Germinal center (tissue), 1 donor: ENCODE results near the gene USH1C.
A peak's percentile ranks its signal among the peaks of the same experiment; 100 is the strongest.

Source experiments
- DNase-seq: peaks from one replicate; pipeline ENCODE4 v3.0.0; 2012; ENCODE audit warnings: mixed read lengths, low spot score

The USH1C gene

DNA sequence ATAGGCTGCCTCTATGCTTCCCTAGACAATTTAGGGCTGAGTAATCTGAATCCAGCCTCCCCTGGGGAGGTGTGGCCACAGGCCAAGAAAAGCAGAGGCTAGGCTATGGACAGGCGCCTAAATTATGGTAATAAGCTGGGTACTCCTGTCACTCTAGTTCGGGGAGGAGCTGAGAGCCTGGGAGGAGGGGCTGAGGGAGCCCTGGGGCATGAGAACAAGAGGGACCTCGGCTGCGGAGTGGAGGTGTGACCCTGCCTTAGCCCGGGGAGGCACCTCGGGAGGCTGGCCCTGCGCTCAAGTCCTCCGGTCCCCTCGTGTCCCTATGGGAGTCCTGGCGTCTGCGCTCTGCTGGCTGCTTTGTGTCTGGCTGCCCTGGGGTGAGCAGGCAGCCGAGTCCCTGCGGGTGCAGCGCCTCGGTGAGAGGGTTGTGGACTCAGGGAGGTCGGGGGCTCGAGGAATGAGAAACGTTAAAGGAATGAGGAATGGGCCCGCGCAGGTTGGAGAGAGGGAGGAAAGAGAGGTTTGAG lies 2.9 kb upstream of the USH1C start, which contains the start of gene OTOG:
OTOG (plus strand) TSS at position 209 of the 527 bp plus-strand sequence; CDS start at position 323, 114 bp downstream.
- DNase-seq, result no peak

DNA sequence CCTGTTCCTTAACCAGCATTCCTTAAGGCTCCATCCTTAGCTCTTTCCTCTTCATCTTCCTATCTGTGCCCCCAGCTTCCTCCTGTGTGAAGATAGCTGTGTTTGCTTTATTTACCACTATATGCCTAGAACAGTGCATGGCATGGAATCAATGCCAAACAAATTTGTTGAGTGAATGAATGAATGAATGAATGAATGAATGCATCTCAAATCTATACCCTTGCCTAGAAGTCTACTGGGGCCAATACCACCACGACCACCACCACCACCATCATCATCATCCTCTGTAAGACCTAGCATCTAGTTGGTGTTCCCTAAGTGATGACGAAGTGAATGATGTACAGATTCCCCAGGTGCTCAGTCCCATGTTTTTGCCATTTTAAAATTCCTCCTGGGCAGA lies 2.0 kb upstream of the USH1C start:
- no peak for DNase-seq

DNA sequence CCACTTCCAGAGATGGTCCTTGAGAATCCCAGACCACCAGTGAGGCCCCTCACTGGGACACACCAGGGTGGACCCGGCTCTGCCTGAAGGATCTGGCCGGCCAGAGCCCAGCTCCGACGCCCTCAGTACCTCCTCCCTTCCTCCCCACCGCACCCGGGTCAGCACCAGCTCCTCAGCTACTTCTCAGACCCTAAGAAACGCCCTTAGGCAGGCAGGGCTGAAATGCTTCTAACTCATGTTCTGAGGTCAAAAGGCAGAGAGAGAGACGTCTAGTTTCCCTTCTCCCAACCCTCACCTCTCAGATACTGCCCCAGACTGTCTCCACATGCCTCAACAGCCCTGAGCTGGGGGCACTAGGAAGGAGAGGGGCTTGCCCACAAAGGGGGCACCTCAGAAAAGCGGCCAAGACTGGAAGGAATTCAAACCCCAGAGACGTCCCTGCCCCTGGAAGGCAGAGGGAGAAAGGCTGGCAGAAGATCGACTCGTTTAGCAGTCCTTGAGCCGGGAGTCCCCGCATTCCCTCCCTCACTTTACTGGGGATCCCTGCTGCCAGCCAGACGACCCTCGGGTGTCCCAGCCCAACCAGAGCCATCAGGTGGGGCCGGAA lies 539 bp downstream of the USH1C start:
- DNase-seq, result no peak

DNA sequence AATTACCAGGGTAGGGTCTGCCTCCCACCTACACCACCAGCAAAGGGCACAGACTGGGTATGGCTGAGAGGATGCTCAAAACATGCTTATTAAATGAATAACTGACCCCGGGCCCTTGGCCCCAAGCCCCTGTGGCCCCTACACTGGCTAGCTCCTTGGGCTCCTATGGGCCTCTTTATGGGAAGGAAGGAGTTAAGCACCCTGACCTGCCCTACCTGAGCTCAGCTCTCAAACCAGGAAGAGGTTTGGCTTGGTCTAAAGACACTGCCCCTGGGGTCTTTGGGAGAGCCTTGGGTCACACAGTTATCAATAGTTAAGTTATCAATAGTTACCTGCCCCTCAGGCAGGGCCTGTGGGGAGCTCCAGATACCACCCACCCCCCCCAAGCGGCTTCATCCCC lies 1.2 kb downstream of the USH1C start:
- no peak for DNase-seq

DNA sequence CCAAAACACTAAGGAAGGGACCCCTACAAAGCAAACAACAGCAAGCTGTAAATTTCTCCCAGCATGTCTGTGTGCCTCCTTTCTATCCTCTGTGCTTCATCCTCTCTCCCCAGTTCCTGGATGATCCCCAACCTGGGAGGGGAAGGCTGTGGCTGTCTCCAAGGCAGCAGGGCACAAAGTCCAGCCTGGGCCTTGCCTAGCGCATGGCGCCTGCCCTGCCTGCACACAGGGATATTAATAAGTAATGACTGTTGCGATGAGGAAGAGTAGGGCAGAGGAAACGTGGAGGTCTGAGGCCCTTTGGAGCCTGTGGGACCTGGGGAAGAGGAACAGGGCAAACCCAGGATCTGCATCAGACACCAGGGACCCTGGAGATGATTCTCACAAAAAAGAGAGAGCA lies 2.0 kb downstream of the USH1C start:
- DNase-seq, result no peak

DNA sequence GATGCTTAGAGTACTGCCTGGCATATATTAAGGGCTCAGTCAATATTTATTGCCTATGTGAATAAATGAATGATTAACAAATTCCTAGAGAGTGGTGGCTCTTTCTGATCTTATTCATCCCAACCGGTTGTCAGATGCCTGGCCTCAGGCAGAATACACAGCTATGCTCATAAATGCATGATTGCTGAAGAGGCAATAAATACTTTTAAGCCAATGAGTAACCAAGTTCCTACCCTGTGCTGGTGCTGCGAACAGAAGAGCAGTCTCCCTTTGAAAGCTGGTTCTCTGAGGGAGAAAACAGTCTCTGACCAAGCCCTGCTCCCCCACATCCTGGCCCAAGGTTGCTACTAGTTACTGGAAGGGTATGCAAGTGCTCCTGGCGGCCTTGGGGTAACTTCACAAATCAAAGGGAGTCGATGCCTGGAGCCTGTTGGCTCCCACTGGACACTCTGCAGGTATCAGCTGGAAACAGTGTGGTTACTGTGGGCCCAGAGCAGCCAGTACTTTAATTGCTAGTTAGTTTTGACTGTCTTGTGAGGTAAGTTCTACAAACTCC lies 2.8 kb downstream of the USH1C start:
- no peak for DNase-seq

DNA sequence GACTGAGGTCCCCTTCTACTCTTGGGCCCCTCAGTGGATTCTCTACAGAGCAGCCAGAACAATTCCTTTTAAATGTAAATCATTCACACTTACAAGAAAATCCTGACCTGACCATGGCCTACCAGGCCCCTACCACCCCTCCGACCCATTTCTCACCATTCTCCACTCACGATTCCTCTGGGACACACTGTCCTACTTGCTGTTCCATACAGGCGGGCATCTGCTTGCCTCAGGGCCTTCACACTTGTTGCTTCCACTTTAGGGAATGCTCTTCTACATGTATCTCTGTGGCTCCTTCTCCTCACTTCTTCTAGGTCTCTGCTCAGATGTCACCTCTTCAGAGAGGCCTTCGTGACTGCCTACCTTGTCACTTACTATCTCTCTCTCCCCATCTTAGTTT lies 3.4 kb downstream of the USH1C start:
- no peak for DNase-seq

DNA sequence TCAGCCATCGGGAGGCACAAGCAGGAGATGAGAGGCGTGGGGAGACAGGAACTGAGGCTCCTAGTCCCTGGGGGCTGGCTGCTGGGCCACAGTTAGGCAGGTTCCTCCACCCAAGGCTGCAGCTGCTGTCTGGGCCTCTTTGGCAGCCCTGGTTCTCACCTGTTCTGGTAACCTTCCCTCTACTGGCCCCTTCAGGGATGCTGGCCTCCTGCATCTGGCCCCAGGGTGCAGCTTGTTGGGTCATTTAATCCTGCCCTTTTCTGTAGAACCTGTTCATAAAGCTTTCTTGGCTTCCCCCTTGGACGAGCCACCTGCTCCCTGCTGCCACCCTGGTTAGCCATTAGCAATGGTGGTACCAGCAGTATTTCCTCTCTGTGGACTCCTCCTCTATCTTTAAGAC lies 5.5 kb downstream of the USH1C start:
- DNase-seq, result no peak

DNA sequence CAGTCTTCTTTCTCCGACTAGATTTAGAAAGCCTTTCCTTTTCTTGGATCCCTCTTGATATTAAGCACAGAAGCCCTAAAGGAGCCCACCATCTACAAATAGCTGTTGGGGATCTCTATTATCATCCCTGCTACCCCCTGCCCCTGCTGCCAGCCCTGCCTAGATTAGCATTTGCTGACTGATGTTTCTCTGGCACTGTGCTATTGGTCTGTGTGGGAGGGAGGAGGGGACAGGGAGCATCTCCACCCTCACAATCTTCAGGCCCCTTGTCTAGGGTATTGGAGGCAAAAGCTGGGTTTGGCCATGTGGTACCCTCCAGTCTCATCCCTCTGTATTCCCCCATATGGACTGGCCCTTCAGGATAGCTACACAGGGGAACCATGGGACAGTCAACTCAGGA lies 6.2 kb downstream of the USH1C start:
- DNase-seq, result no peak

DNA sequence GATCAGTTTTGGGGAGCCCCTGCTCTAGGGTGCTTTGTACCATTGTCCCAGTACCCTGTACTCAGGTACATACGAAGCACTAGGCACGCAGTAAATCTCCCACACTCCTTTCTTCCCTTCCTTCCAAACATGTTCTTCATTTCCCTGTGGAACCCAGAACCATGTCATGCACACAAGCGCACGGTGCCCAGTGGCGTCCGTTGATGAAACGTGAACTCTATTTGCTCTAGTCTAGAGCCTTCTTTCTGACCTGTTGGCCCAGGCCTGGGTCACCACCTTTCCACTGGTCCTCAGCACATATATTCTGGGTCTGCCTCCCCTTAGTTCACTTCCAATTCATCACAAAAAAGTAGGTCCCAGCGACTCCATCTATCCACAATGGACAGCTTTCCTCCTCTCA lies 7.0 kb downstream of the USH1C start:
- no peak for DNase-seq

DNA sequence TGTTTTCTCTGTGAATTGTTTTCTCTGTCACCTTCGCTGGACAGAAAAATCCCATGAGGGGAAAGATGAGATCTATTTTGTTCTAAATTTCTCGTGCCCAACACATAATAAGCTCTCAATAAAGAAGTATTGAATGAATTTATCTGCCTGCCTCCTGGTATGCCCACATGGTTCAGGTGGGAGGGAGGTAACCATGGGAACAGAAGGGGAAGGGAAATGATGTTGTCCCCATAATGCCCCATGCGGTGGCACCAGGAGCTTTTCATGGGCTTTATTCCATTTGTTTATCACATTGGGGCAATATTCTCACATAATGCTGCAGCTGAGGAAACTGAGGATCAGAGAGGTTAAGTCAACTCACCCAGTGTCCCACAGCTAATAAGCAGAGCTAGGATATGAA lies 8.7 kb downstream of the USH1C start:
- DNase-seq, result no peak

DNA sequence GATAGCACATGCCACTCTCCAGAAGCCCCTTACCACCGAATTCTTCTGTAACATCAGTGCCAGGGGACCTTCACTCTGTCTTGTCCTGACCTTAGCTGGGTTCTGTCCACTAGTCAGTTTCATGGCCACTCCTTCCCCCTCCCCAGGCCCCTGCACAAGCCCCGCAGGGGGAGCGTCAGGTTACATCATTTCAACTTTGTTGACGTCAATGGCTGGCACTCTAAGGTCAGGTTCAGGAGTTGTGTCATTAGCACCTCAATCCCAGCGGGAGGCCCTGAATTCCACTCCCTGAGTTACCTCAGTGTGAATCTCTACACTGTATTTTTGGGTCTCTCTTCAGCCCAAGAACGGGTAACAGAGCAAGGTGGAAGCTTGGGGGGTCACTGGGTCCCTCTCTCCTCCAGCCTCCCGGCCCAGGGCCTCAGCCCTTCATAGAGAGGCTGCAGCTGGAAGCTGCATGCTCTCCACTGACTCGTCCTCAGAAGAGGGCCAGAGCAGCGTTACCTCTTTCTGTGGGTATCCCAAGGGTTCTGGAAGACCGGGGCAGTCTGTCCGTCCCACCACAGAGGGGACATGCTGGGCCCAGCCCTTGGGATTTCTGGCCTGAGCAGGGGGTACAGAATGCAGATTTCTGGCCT lies 10.3 kb downstream of the USH1C start:
- DNase-seq, result no peak

DNA sequence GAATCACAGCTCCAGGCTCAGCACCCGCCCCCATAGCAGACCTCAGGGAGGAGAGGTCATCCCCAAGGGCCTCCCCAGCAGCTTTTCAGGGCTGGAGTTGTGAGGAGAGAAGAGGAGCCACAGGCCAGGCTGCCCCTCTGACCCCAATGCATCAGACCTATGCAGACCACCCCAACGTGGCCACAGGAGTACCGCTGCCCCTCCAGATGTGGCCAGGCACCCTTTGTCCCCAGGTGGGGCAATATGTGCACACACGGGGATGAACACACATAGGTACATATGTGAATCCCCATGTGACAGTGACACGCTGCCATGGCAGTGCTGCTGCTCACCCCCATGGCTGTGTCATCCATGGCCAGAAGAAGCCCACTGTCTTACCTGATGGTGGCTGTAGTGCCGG lies 10.9 kb downstream of the USH1C start:
- no peak for DNase-seq

DNA sequence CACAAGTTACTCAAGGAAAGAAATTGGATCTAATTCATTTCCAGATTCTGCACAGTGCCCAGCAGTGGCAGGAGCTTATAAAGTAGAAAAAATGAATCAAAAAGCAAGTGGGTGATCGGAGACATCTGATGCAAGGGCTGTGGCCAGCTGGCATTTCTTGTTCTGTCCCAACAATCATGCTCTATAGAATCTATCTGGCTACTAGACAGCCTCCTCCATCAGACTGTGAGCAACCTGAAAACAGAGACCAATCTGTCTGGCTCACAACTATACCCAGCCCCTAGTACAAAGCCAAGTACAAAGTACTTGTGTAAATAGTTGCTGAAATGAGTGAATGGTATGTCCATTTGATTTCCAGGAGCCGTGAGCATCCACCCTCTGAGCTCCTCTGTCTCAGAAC lies 11.4 kb downstream of the USH1C start:
- DNase-seq, result no peak

DNA sequence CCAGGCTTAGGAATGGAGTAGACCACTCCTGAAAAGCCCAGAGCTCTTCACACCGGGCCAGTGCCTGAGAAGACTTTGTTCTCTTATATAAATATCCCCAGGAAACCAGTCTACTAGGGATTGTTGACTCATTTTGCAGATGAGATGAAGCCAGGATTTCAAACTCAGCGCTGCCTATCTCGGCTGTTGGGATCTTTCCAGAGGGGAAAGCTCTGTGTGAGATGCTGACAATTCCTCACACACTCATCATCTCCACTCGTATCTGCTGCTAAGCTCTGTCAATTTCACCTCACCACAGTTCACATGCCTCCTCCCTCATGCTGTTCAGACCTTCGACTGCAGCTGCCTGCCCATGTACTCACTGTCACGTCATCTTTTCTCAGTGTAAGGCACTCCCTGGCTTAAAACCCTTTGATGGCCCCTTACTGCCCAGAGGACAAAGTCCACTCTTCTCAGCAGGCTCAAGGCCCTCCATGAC lies 12.5 kb downstream of the USH1C start:
- no peak for DNase-seq

DNA sequence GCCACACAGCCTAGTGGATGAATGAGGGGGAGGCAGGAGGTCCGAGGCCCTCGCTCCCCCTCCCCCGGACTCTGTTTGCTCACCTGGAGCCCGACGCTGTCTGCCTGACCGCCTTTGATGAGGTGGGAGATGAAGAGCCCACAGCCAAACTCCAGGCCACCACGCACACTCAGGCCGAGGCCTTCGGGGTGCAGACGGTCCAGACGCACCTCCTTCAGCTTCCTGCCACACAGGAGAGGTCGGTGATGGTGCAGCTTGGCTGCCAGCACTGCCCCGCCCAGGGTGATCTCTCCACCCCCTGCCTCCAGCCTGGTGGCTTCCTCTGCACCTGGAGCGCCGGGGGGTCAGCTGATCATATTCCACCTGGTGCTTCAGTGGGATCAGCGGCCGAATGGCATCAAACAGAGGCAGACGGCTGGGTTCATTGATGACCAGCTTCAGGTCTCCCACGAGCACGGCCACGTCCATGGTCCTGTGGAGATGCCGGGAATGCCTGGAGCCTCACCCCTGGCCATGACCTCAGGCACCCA lies 13.1 kb downstream of the USH1C start:
- no peak for DNase-seq

DNA sequence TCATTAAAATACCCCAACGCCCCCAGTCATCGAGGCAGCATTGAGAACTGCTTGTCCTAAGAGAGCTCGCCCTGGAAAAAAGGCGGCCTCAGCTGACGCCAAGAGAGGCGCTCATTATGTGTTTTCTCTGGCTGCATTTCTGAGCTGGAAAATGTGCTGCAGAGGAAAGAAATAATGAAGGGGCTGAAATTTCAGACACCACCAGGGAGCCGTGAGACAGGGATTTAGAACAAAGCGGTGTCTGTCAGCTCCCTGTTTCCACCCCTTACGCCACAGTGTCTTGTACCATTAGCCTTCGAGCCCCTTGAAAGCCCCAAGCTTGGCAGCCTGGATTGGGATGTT lies 14.4 kb downstream of the USH1C start:
- DNase-seq, result no peak

DNA sequence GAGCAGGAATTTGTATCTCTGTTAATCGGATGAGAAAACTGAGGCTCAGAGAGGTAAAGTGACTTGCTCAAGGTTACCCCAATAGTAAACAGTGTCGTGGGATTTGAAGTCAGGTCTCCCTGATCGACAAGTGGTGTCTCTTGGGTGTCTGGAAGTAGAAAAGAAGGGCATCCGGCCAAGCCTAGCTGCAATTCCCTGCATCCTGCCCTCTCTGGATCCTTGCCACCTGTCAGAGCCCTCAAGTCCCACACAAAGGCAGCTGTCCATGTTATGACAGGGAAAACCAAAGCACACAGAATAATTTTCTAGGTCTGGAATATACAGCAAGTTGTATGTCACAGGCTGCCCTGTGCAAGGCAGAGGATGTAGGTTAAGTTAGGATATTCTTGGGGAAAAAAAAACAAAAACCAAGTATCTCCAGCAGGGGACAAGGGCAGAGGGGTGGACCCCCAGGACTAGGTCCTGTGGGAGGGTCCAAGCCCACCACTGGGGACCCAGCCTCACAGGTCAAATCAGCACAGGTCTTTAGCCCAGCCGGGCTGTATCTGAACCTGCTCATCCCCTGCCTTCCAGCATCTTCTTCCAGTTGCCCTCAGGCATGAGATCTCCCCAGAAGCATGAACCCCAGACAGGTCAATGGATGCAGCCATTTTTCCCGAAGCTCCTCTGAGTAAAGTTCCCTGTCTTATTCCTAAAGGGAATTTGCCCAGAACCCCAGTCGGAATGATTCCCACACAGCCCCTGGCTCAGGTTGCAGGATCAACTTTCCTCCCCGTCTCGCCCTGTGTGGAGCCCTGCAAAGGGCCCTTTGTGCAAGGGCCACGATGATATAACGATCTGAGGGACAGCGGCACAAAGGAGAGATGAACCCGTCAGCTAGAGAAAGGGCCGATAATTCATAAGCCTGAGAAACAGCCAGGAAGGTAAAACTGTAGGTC lies 15.0 kb downstream of the USH1C start:
- no peak for DNase-seq

DNA sequence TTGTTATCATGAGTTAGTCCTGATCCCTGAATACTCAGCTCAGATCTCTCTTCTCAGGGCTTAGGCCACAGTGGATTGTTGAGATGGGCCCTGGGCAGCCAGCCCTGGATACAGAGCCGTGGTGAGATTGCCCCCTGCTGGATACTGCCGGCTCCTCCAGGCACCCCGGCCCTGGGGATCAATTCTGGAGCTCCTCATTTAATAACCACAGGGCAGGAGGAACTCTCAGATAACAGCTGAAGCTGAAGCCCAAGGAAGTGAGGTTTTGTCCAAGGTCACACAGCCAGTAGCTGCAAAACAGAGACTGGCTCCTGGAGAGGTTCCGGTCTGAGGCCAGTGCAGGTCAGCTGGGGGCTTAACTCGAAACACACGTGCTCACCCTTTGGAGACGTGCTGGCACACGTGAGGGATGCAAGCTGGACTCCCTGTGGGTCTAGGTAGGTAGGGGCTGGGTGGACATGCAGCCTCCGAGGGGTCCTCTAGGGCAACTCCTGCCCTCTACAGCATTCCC lies 16.0 kb downstream of the USH1C start:
- DNase-seq, result peak; percentile 75

DNA sequence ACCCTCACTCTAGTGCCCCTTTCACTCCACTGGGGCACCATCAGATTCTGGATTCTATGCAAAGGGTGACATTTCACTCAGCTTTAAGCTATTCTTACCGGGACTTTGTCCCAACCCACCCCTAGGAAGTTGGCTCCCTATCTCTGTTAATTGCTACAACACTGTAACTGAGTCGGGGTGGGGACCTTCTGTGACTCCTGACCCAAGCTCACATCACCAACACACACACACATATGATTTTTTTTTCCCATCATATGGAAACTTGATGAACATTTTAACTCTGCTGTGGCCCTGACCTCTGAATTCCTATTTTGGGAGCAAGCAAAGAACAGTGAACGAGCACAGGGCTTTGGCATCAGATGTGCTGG lies 16.6 kb downstream of the USH1C start:
- no peak for DNase-seq

DNA sequence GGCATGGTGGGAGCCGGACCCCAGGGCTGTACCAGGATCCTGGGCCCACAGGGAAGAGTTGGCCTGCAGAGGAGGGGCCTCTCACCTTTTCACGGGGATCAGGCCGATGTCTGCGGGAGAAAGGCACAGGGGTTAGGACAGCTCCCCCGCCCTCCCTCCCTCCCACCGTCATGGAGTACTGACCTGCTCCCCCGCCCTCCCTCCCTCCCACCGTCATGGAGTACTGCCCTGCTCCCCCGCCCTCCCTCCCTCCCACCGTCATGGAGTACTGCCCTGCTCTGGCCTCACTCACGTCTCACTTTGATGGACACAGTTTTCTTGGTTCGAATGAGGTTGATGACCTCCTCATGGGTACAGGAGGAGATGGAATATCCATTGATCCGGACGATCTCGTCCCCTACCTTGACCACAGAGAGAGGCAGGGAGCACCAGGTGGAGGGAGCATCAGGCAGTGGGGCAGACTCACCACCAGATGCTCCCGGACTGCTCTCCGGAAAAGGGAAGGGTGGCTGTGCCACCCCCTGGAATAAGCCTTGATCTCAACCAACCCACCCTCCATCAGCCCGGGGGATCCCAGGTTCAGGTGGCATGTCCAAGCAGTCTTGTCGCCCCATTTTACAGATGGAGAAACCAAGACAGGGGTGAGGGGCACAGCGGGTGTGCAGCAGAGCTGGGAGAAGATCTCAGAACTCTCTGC lies 17.1 kb downstream of the USH1C start:
- no peak for DNase-seq
